H1 (cell line): ENCODE data around the gene CLCC1. TPM values are rescaled to one million over a fixed set of nuclear protein-coding genes. Genes with fewer than 3 reads are reported as not detected.

ENCODE experiments used
- CTCF ChIA-PET: fragments of 300-600 bp; sonication (Branson Sonifier 250); formaldehyde crosslinking; loops from one replicate; lab custom pipeline; 2021; ENCODE audit not compliant: partially characterized antibody; lab: Charles Lee
- POLR2A ChIA-PET: fragments of 300-600 bp; sonication (Branson Sonifier 250); formaldehyde crosslinking; loops from one replicate; lab custom pipeline; 2021; ENCODE audit warnings: inconsistent platforms; ENCODE audit not compliant: partially characterized antibody; lab: Charles Lee
- DNase-seq, 2 experiments: peaks; one replicate each; pipeline versions ENCODE4 v3.0.0 to v3.0.0-alpha.2; 2010 to 2022; ENCODE audit warnings: low spot score in 2 of 2, low read depth in 1 of 2, mixed read lengths in 1 of 2
- FAIRE-seq: peaks from 2 replicates; lab custom pipeline; 2011; peaks lifted over from hg19 to GRCh38; lab: Jason Lieb, UNC
- H2AFZ ChIP-seq: 2 replicates; pipeline ENCODE4 v1.8.1; 2012; ENCODE audit warnings: low read length, inconsistent platforms
- H2AK5ac ChIP-seq: 2 replicates; pipeline ENCODE4 v1.6.1; 2013; ENCODE audit warnings: low read depth, low read length
- H2BK120ac ChIP-seq: replicated peaks from 2 replicates; pipeline ENCODE3; 2013; ENCODE audit warnings: low read depth, low read length, inconsistent platforms
- H2BK12ac ChIP-seq: 2 replicates; pipeline ENCODE4 v1.6.1; 2013; ENCODE audit warnings: low read depth, low read length
- H2BK15ac ChIP-seq: 2 replicates; pipeline ENCODE4 v1.6.1; 2013; ENCODE audit warnings: low read length
- H2BK20ac ChIP-seq: 2 replicates; pipeline ENCODE4 v1.6.1; 2013; ENCODE audit warnings: low read length
- H2BK5ac ChIP-seq: 2 replicates; pipeline ENCODE4 v1.6.1; 2013; ENCODE audit warnings: low read depth, low read length
- H3K14ac ChIP-seq: 2 replicates; pipeline ENCODE4 v1.6.1; 2013; ENCODE audit warnings: inconsistent platforms; ENCODE audit not compliant: insufficient read length
- H3K18ac ChIP-seq: 2 replicates; pipeline ENCODE4 v1.6.1; 2013; ENCODE audit warnings: low read length; ENCODE audit errors: extremely low read depth
- H3K23ac ChIP-seq: 2 replicates; pipeline ENCODE4 v1.6.1; 2013; ENCODE audit warnings: inconsistent platforms; ENCODE audit not compliant: insufficient read length
- H3K23me2 ChIP-seq: 2 replicates; pipeline ENCODE4 v1.6.1; 2013; ENCODE audit warnings: low read depth, low read length
- H3K27ac ChIP-seq: 2 replicates; pipeline ENCODE4 v1.6.1; 2011; ENCODE audit warnings: low read depth, low read length, inconsistent platforms
- H3K27me3 ChIP-seq, 4 experiments: replicated peaks in 1 of 4; 1 replicate in 1 of 4; 2 replicates in 3 of 4; pipeline versions ENCODE4 v1.6.1 to v1.8.1; 2011 to 2013; ENCODE audit warnings: low read length in 3 of 4, mild to moderate bottlenecking in 3 of 4, inconsistent platforms in 2 of 4, mixed read lengths in 2 of 4, moderate library complexity in 1 of 4; ENCODE audit not compliant: control insufficient read depth in 3 of 4, insufficient read depth in 3 of 4; ENCODE audit errors: extremely low read depth in 1 of 4
- H3K36me3 ChIP-seq, 4 experiments: 2 replicates each; pipeline versions ENCODE4 v1.6.1 to v1.8.1; 2011 to 2013; ENCODE audit warnings: mild to moderate bottlenecking in 4 of 4, low read length in 3 of 4, moderate library complexity in 2 of 4, control low read depth in 1 of 4, inconsistent platforms in 1 of 4; ENCODE audit not compliant: insufficient read depth in 4 of 4, control insufficient read depth in 2 of 4
- H3K4ac ChIP-seq: replicated peaks from 2 replicates; pipeline ENCODE3; 2013; ENCODE audit warnings: low read length, low read depth, mixed read lengths, inconsistent platforms; ENCODE audit not compliant: insufficient read length
- H3K4me1 ChIP-seq, 4 experiments: replicated peaks in 1 of 4; 1 replicate in 1 of 4; 2 replicates in 3 of 4; pipeline versions ENCODE4 v1.6.1 to v1.8.1; 2011 to 2013; ENCODE audit warnings: low read length in 3 of 4, inconsistent platforms in 2 of 4, mixed read lengths in 1 of 4; ENCODE audit not compliant: insufficient read depth in 4 of 4, control insufficient read depth in 3 of 4
- H3K4me2 ChIP-seq, 2 experiments: 2 replicates each; pipeline versions ENCODE4 v1.6.1 to v1.8.1; 2011 to 2013; ENCODE audit warnings: low read depth in 2 of 2, low read length in 2 of 2, control low read depth in 1 of 2, inconsistent platforms in 1 of 2, mild to moderate bottlenecking in 1 of 2; ENCODE audit not compliant: insufficient read depth in 1 of 2
- H3K4me3 ChIP-seq, 4 experiments: fragments of 200-600, 300-600 bp in 1 of 4; sonication (generic), shearing (Covaris generic), sonication (Bioruptor Twin) in 1 of 4; 2 replicates each; pipeline versions ENCODE4 v1.5.1 to v1.8.1; 2011 to 2016; ENCODE audit warnings: low read length in 4 of 4, low read depth in 3 of 4, control low read depth in 2 of 4, inconsistent platforms in 2 of 4, mild to moderate bottlenecking in 2 of 4, mixed read lengths in 1 of 4, moderate library complexity in 1 of 4; ENCODE audit not compliant: insufficient read depth in 2 of 4; ENCODE audit errors: extremely low read depth in 1 of 4
- H3K56ac ChIP-seq: replicated peaks from 2 replicates; pipeline ENCODE3; 2013; ENCODE audit warnings: low read depth, mild to moderate bottlenecking, mixed read lengths, low read length, inconsistent platforms; ENCODE audit not compliant: insufficient read length
- H3K79me1 ChIP-seq: 2 replicates; pipeline ENCODE4 v1.6.1; 2013; ENCODE audit warnings: low read depth, low read length, control low read depth
- H3K79me2 ChIP-seq, 2 experiments: 2 replicates each; pipeline versions ENCODE4 v1.6.1 to v1.8.1; 2012 to 2013; ENCODE audit warnings: low read length in 2 of 2, mild to moderate bottlenecking in 2 of 2, inconsistent platforms in 1 of 2; ENCODE audit not compliant: insufficient read depth in 2 of 2, control insufficient read depth in 1 of 2
- H3K9ac ChIP-seq, 4 experiments: replicated peaks in 1 of 4; 1 replicate in 1 of 4; 2 replicates in 3 of 4; pipeline versions ENCODE4 v1.6.1 to v1.8.1; 2011 to 2013; ENCODE audit warnings: low read depth in 3 of 4, low read length in 3 of 4, control low read depth in 2 of 4, mild to moderate bottlenecking in 2 of 4, moderate library complexity in 2 of 4, inconsistent platforms in 1 of 4; ENCODE audit errors: extremely low read depth in 1 of 4
- H3K9me3 ChIP-seq, 2 experiments: 2 replicates each; pipeline versions ENCODE4 v1.6.1 to v1.8.1; 2012 to 2013; ENCODE audit warnings: mild to moderate bottlenecking in 2 of 2, moderate library complexity in 2 of 2, control low read depth in 1 of 2, inconsistent platforms in 1 of 2, low read depth in 1 of 2, low read length in 1 of 2, mixed read lengths in 1 of 2; ENCODE audit not compliant: insufficient read depth in 2 of 2
- H4K20me1 ChIP-seq, 2 experiments: replicated peaks in 1 of 2; 2 replicates each; pipeline versions ENCODE3 to v1.8.1; 2011 to 2013; ENCODE audit warnings: inconsistent platforms in 2 of 2, low read length in 2 of 2, mild to moderate bottlenecking in 1 of 2; ENCODE audit not compliant: insufficient read depth in 2 of 2, control insufficient read depth in 1 of 2
- H4K5ac ChIP-seq: 2 replicates; pipeline ENCODE4 v1.6.1; 2013; ENCODE audit warnings: low read length, low read depth, mixed read lengths, inconsistent platforms; ENCODE audit not compliant: insufficient read length
- H4K8ac ChIP-seq: 2 replicates; pipeline ENCODE4 v1.8.0; 2013; ENCODE audit warnings: mild to moderate bottlenecking, moderate library complexity, low read length, inconsistent platforms; ENCODE audit not compliant: insufficient read depth; ENCODE audit errors: extremely low read depth
- H4K91ac ChIP-seq: replicated peaks from 2 replicates; pipeline ENCODE3; 2013; ENCODE audit warnings: low read length, mixed read lengths, inconsistent platforms; ENCODE audit not compliant: insufficient read length
- BACH1 ChIP-seq: IDR thresholded peaks from 2 replicates; pipeline ENCODE4 v1.6.1; 2012; ENCODE audit warnings: low read length, improper control_type of control experiment
- BRCA1 ChIP-seq: IDR thresholded peaks from 2 replicates; pipeline ENCODE4 v1.6.1; 2012; ENCODE audit warnings: low read depth, low read length, improper control_type of control experiment
- EZH2 ChIP-seq: fragments of 200-600 bp; sonication (generic); IDR thresholded peaks from 2 replicates; pipeline ENCODE4 v1.7.1; 2012; ENCODE audit warnings: low read depth, mild to moderate bottlenecking, moderate library complexity, low read length, inconsistent platforms; ENCODE audit not compliant: severe bottlenecking
- POU5F1 ChIP-seq: IDR thresholded peaks from 2 replicates; pipeline ENCODE4 v1.6.1; 2011; ENCODE audit warnings: low read depth, mild to moderate bottlenecking, low read length, moderate library complexity
- RFX5 ChIP-seq: IDR thresholded peaks from 2 replicates; pipeline ENCODE4 v1.6.1; 2011; ENCODE audit warnings: low read depth, low read length, improper control_type of control experiment, borderline replicate concordance
- SP1 ChIP-seq: IDR thresholded peaks from 2 replicates; pipeline ENCODE4 v1.6.1; 2011; ENCODE audit warnings: low read depth, low read length
- SP2 ChIP-seq: IDR thresholded peaks from 2 replicates; pipeline ENCODE4 v1.6.1; 2012; ENCODE audit warnings: mild to moderate bottlenecking, low read length, inconsistent platforms
- SP4 ChIP-seq: IDR thresholded peaks from 2 replicates; pipeline ENCODE4 v1.6.1; 2012; ENCODE audit warnings: low read length, inconsistent platforms
- TAF7 ChIP-seq: optimal IDR thresholded peaks from 2 replicates; pipeline ENCODE3; 2011; ENCODE audit warnings: low read depth, mild to moderate bottlenecking, inconsistent platforms, low read length, moderate library complexity, borderline replicate concordance
- TEAD4 ChIP-seq: IDR thresholded peaks from 2 replicates; pipeline ENCODE4 v1.6.1; 2012; ENCODE audit warnings: low read depth, low read length, inconsistent platforms, mixed read lengths
- WGBS, 2 experiments: shearing (Covaris generic) in 1 of 2; methylation state at CpG; one replicate each; pipeline versions ENCODE4 v1.1.6 to v1.1.7; 2013 to 2015; ENCODE audit warnings: low lambda C conversion rate in 2 of 2, mixed read lengths in 2 of 2, inconsistent platforms in 1 of 2, low coverage in 1 of 2, missing lambda C conversion rate in 1 of 2; ENCODE audit not compliant: insufficient replicate concordance in 2 of 2, insufficient coverage in 1 of 2, insufficient read length in 1 of 2; ENCODE audit errors: extremely low coverage in 1 of 2, missing lambda C conversion rate in 1 of 2; 5-methylcytosine and 5-hydroxymethylcytosine counted together
- polyA plus RNA-seq, 7 experiments: library from polyadenylated mRNA; depleted of rRNA in 3 of 7; stranded (reverse) in 5 of 7; unstranded in 2 of 7; fragments of >200 nt in 5 of 7; fragments of 200-250 nt in 2 of 7; gene quantifications; 1 replicate in 5 of 7; 2 replicates in 1 of 7; 4 replicates in 1 of 7; pipeline versions ENCODE4 v1.2.1 to v1.2.3, GENCODE V29; 2011 to 2013; ENCODE audit warnings: missing spikeins in 2 of 7, mixed read lengths in 2 of 7
- total RNA-seq: library from RNA; stranded (reverse); fragmentation: NEBNext Ultra II Directional; extraction: Animal tissue kit (Norgen Biotek cat#: 25700); gene quantifications from 2 replicates; pipeline ENCODE4 v1.2.1, GENCODE V29; 2021

CLCC1 gene
- total and polyA plus RNA-seq, 2 of the 8 experiments (the other 6 are each of a cell fraction or from before 2014, with no cell fraction given), result 8.1 to 23.8 TPM

- POLR2A ChIA-PET, result no interaction called here
- Histone ChIP-seq H3K79me2 (no peaks in the 10 kb centered on the region), H4K8ac (no peak overlapping the region), H3K4me1 (no peaks in the 10 kb centered on the region), H3K23ac (no peak overlapping the region), H3K18ac (no peak overlapping the region), H3K9me3 (peaks cover 0 to 3% of the 10 kb centered on the region in 2 experiments; a peak in 1 of 4 replicates), H3K79me1 (no peaks in the 10 kb centered on the region)
- FAIRE-seq, result no peak
- 85% methylated on average over 4 of the region's 4 CpGs; no CpG with 5 or more reads in 1 of the 2 experiments for WGBS, 2 experiments
- TF ChIP-seq BACH1 (no peak), SP2 (no peak), POU5F1 (no peak), RFX5 (no peak), TAF7 (no peak), SP1 (no peak), TEAD4 (no peak), BRCA1 (no peak), EZH2 (no peak), SP4 (no peak)
- TF ChIP-seq, all 59 proteins: peak for 0
- Histone ChIP-seq H3K4me3 (no peak overlapping the region), H3K9ac (no peak overlapping the region), H2BK15ac (no peak overlapping the region), H4K20me1 (no peaks in the 10 kb centered on the region), H3K56ac (no peak overlapping the region), H3K27ac (no peak overlapping the region), H3K36me3 (no peaks in the 10 kb centered on the region; a peak in 2 of 8 replicates), H2BK5ac (no peak overlapping the region), H4K91ac (no peak overlapping the region), H2BK120ac (no peak overlapping the region), H3K14ac (no peak overlapping the region), H2AK5ac (no peak overlapping the region), H2BK12ac (no peak overlapping the region), H3K4ac (no peak overlapping the region), H2BK20ac (no peak overlapping the region), H3K4me2 (no peak overlapping the region), H3K23me2 (peaks cover 2% of the 10 kb centered on the region; the same call in 1 of the 2 replicates), H2AFZ (no peak overlapping the region), H4K5ac (no peak overlapping the region), H3K27me3 (no peaks in the 10 kb centered on the region)
- no peak for DNase-seq
- CTCF ChIA-PET, result interaction anchor here (0.6 kb wide), 1 partner anchor 265 kb away, joined by 4 read pairs; no protein-coding TSS in a partner anchor
Observed at GRCh38 chr1:108976658-108977057, 13.4 kb upstream of the CLCC1 start.
